ENCODE measurements around the gene ZNF445. TPM values are rescaled to one million over a fixed set of nuclear protein-coding genes. Genes with fewer than 3 reads are reported as not detected.
A peak's percentile ranks its signal among the peaks of the same experiment; 100 is the strongest.

ZNF445 gene
- total and polyA plus RNA-seq, 9 of the 15 experiments (the other 6 are each of a cell fraction or from before 2014, with no cell fraction given), result 1.2 to 26.9 (median 10.6) TPM

GRCh38 chr3:44439499-44440295 is 37.8 kb downstream of the ZNF445 start (continued):
- TF ChIP-seq ZBTB9 (CRISPR knock-in tag; IDR thresholded peaks at IDR 0.05) (no peak; the same call in 1 of the 2 replicates), ZFX (CRISPR knock-in tag; IDR thresholded peaks at IDR 0.05) (peak; percentile 91), ZNF644 (tag; IDR thresholded peaks at IDR 0.05; ENCODE audit: low read depth) (peak; percentile 76; the same call in 1 of the 2 replicates), RNF219 (CRISPR knock-in tag; IDR thresholded peaks at IDR 0.05) (peak; percentile 20; the same call in 1 of the 2 replicates), NR4A1 (CRISPR knock-in tag; IDR thresholded peaks at IDR 0.05) (peak; percentile 58; the same call in 1 of the 2 replicates), NR4A1 (tag; IDR thresholded peaks at IDR 0.05) (peak; percentile 76), ARNT (IDR thresholded peaks at IDR 0.05) (peak; percentile 86 to 94; a peak in 3 of 4 replicates), SETDB1 (IDR thresholded peaks at IDR 0.05; ENCODE audit: low read length) (no peak), ZKSCAN3 (CRISPR knock-in tag; IDR thresholded peaks at IDR 0.05) (no peak), ZNF511 (CRISPR knock-in tag; IDR thresholded peaks at IDR 0.05) (peak; percentile 75; the same call in 1 of the 2 replicates), CREB3 (tag; conservative IDR thresholded peaks at IDR 0.05; ENCODE audit: low read depth) (peak; percentile 41), NELFE (IDR thresholded peaks at IDR 0.05; ENCODE audit: insufficient read depth, insufficient read length) (no peak), ATF2 (CRISPR knock-in tag; IDR thresholded peaks at IDR 0.05) (no peak), ZNF785 (CRISPR knock-in tag; IDR thresholded peaks at IDR 0.05) (no peak), ZFP36 (IDR thresholded peaks at IDR 0.05; ENCODE audit: low read depth, low read length, partially characterized antibody) (peak; percentile 11), CLOCK (CRISPR knock-in tag; IDR thresholded peaks at IDR 0.05; ENCODE audit: borderline replicate concordance) (no peak), HNRNPK (IDR thresholded peaks at IDR 0.05; ENCODE audit: low read depth, low read length, poor library complexity, severe bottlenecking) (no peak), CXXC5 (CRISPR knock-in tag; IDR thresholded peaks at IDR 0.05) (peak; percentile 87)

All from K562 (cell line).